Activated CD4-positive, alpha-beta T cell treated with anti-CD3 and anti-CD28 coated beads for 1 hour (primary cell): ENCODE data around the gene ACTL8.

Source experiments
- DNase-seq: peaks from one replicate; pipeline ENCODE4 v3.0.0-alpha.2; 2020

The ACTL8 gene

DNA sequence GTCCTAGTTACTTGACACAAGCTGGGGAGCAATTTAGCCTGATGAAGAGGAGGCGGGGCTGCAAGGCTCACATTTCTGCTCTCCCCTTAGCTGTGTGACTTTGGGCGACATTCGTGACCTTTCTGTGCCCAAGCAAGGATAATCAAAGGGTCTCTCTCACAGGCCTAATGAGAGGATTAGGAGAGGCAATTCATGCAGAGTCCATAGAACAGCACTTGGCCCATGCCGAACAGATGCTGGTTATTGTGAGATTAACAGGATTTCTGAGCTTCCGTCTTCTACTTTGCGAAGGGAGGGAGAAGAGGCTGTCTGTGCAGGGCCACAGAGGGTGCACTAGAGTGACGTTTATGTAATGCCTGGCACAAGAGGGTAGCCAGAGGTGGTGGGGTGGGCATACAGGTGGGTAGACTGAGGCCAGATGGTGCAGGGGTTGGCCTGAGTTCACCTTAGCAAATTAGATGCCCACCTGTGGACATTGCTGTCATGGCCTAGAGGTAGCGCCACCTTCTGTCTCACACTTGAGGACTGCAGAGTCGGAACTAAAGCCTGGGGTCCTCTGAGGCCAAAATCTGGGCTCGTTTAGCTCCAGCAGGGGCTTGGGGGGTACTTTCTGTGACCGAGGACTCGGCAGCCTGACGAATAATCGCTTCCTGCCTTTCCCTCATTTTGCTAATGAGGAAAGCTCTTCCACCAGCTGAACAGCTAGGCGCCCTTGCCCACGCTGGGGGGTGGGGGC, 18.6 kb downstream of the ACTL8 start:
- no peak for DNase-seq

GRCh38 chr1:17774452-17774851, 19.3 kb downstream of the ACTL8 start:
- no peak for DNase-seq

DNA sequence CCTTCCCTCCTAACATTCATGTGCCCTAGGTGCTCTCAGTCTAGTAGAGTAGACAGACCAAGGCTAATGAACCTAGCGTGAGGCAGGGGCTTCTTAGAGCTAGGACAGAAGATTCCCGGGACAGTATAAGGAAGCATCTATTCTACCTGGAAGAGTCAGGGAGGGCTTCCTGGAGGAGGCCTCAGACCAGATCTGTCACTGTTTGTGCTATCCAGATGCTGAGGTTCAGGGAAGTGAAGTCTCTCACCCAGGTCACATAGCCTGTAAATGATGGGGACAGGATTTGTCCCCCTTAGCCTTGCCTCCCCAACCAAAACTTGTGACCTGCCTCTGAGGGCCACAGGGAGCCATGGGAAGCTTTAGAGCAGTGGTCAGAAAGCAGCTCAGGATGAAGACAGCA, 20.7 kb downstream of the ACTL8 start:
- no peak for DNase-seq

DNA sequence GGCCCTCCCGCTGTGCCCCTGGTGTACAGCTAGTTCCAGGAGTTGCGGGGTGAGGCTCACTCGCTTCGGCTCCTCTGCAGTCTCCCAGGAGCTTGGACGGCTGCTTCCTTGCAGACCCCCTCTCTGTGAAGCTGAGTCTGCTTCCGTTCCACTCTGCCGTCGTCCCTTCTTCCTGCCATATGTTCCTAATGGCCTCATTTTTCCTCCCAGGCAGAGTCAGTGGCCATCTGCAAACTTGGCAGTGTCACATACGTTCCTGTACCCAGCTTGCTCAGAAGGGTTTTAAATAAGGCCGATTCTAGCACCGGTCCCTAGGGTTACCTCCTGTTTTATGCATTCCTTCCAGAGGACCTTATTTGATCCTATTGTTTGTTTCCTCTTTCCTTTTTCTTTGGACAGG, 21.3 kb downstream of the ACTL8 start:
- no peak for DNase-seq

GRCh38 chr1:17777330-17777729, 22.2 kb downstream of the ACTL8 start:
- DNase-seq, result no peak

- DNase-seq, result no peak
These were observed 22.7 kb downstream of the ACTL8 start for GRCh38 chr1:17777818-17778217.

DNA sequence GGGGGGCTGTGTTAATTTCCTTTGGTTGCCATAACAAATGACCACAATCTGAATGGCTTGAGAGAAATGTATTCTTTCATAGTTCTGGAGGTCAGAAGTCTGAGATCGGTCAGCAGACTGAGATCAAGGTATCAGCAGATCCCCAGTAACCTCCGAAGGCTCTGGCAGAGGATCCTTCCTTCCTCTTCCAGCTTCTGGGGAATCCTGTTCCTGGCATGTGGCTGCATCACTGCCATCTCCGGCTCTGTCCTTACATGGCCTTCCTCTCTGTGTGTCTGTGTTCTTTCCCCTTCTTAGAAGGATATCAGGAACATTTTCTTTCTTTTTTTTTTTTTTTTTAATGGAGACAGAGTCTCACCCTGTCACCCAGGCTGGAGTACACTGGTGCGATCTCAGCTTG, 25.8 kb downstream of the ACTL8 start:
- DNase-seq, result no peak

- no peak for DNase-seq
These were observed 34.8 kb downstream of the ACTL8 start for GRCh38 chr1:17789926-17790325.

DNA sequence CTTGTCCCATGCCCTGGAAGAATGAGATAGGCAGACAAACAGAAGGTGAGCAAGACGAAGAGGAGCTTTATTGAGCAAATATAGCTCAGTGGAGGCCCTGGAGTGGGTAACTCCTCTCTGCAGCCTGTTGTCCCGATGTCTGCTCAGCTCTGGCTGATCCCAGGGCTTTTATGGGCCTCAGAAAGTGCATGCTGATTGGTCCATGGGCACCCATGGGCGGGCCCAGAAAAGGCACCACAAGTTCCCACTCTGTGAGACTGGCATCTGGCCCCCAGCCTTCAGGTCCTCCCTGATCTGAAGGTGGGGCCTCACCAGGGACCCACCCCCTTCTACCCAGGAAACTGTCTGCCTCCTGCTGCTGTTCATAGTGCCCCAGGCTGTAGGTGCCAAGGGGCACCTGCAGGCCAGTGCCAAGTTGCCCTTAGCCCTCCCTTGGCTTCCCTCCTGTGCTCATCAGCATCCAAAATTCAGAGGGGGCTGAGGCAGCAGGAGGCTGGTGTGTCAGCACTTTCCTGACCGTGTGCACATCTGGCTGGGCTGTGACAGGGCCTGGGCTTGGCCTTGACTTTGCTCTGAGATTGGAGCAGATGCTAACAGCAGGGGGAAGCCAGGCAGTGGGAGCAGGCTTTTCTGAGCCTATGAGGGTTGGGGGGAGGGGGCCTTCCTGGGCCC, 35.4 kb downstream of the ACTL8 start:
- no peak for DNase-seq

GRCh38 chr1:17791055-17791390, 35.9 kb downstream of the ACTL8 start:
- no peak for DNase-seq

DNA sequence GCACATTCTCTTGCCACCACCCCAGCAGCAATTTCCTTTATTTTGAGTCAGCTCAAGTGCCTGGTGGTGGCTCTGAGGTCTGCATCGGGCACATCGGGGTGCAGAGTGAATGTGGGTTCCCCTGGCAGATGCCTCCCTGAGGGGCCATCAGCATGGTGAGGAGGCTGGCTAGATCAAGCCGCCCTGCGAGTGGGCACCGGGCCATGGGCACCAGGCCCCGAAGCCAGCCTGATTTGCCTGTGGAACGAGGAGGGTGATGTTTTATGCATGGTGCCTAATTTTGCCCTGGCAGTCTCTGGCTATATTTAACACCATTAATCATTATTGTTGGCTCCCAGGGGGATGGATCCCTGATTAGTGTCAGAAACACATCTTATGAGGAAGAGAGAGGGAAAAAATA, 36.3 kb downstream of the ACTL8 start:
- DNase-seq, result no peak

DNA sequence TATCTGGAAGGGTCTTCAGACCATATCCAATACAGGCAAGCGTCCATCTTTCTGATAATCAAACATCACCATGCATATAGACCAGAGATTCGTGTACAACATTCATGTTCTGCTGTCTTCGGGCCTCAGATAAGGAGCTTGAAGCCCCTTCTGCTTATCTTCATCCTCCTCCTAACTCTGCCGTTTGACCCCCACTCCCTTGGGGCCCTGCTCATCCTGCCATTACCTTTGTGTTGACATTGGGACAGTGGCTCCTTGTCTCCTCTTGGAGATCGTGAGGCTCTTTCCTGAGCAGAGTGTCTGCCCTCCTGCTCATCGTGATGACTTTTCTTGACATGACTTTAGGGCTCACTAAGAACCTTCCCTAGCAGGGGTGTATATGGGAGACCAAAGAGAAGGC, 37.3 kb downstream of the ACTL8 start:
- DNase-seq, result no peak

- no peak for DNase-seq
These were observed 40.1 kb downstream of the ACTL8 start for GRCh38 chr1:17795081-17795809.

DNA sequence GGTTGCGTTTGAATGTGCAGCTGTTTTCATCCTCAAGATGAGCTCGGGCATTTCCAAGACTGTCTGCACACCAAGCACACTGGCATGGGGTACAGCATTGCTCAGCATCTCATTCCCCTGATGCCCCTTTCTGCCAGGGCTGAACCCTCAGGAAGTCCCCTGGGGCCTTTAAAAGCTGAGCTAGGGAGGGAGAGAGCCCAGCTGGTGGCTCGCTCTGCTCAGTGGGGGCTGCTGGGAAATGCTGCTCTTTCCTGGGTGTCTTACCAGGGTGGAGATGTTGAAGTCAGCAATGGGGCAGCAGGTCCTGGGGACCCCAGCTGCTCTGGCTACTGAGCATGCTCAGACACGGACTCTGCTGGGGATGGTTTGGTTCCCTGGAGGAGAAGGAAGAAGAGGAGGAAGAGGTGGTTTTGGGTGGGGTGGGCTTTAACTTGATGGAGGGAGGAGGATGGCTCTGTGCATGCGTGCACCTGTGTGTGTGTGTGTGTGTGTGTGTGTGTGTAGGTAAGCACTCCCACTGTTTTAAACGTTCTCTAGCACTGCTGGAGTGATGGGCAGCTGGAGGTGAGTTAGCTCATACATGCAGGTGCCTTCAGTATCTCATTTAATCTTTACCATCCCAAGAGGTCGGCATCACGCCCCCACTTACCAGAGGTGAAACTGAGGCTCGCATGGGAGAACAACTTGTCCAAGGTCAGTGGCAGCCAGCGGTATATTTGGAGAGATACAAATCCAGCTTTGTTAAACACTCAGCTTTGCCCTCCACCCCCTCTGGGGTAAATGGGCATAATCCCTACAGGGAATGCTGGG, 40.9 kb downstream of the ACTL8 start:
- DNase-seq, result no peak

DNA sequence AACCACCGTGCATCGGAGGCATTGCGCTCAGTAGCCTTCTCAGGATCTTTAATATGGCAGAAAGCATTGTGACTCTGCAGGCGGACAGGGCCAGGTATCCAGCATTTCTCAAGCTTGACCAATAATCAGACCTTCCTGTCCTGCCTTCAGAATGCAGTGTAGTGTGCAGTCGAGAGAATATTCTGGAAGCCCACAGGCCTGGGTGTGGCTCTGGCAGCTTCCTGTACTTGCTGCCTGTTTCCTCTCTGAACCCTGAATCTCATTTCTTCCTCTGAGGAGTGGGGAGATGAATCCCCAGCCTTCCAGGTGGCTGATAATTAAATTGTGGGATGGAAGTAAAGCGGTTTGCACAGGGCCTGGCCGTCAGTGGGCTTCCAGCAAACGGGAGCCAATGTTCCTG, 42.3 kb downstream of the ACTL8 start:
- DNase-seq, result no peak

DNA sequence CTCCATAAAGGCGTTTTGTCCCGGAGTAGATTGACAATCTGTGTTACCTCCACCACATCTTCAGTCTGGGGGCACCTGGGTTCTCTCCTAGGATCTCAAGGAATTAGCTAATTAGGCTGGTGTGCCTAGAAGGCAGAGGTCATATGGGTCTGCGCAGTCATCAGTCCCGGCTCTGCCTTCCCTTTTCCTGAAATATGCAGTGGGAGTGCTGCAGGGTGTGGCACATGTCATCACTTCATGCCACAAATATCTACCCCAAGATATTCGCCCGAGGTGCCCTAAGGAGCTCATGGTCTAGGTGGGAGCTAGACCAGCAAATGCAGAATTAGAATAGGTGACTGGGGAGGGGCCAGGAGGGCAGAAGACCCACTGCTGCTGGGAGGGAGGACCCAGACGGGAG, 42.9 kb downstream of the ACTL8 start:
- DNase-seq, result no peak

GRCh38 chr1:17798799-17799382, 43.8 kb downstream of the ACTL8 start:
- DNase-seq, result no peak

DNA sequence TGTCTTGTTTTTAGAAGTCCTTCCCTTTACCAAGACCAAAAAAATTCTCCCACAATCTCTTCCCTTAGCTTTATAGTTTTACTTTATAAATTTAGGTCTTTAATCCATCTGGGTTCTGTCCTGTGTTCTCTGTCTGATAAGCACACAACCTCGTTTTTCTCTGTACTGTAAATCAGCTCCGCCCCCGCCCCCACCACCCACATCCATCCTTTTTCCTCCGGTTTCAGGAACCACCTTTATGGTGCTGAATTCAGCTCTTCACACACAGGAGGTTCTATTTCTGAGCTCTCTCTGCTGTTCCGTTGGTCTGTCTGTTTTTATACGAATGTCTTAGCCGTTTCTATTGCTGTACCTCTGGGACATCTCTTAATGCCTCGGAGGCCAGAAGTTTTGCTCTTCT, 44.5 kb downstream of the ACTL8 start:
- DNase-seq, result no peak

- DNase-seq, result no peak
These were observed 47.0 kb downstream of the ACTL8 start for GRCh38 chr1:17802164-17802563.

GRCh38 chr1:17802945-17803344, 47.8 kb downstream of the ACTL8 start:
- no peak for DNase-seq

DNA sequence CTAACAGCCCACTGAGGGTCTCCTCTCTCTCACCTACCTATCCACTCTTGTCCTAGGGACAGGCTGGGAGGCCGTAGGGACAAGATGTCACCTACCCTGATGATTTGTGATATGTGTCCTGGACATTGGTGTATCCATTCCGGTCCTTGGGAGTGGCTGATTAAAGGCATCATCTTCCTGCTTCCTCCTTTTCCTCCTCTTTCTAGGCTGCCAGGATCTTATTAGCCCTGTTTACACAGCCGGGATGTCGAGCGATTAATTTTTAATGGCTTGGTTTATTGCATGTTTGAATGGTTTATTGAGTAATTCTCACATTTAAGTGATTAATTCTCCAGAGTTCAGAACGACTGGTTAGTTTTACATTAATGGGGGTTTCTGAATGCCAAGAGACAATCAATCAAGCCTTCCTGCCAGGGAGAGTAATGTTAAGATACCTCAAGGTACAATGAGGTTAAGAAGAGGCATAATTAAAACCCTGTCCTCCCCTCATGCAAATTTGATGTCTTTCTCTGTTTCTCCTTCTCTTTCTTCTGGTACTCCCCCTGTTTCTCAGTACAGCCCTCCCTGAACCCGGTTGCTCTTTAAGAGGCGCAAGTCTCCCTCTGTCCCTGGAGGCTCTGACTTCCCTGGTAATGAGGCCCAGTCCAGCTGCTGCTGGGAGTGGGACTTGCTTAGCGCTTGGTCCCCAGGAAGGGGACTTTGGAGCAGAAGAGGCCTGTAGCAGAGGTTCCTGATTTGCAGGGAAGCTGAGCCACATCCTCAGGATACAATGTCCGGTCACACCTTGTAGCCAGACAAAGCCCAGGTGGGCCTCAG, 50.9 kb downstream of the ACTL8 start:
- no peak for DNase-seq

DNA sequence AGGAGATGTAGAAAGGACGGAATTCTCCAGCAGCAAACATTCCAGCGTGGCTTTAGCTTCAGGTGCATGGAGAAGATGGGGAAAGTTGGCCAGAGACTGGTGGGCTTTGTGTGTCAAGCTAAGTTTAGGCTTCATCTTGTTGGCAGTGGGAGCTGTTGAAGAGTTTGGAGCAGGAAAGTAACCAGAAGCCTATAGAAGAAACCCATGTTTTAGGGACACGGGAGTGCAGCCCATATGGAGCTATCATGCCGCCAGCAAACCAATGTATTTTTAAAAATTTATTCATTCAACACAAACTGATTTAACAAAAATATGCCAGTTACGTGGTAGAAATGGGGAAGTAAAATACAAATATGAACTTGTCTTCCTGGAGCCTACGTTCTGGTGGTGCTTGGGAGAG, 53.7 kb downstream of the ACTL8 start:
- no peak for DNase-seq
